ENCODE results near the gene PIK3CB. TPM values are rescaled to one million over a fixed set of nuclear protein-coding genes. Genes with fewer than 3 reads are reported as not detected.
A peak's percentile ranks its signal among the peaks of the same experiment; 100 is the strongest.

PIK3CB gene
- total RNA-seq, 2 donors from 2014 or later: 51.4 to 53.0 TPM

- Histone ChIP-seq H3K4me1 (ENCODE audit: control insufficient read depth, insufficient read depth, low read length) (no peaks in the 10 kb centered on the region), H3K27me3 (ENCODE audit: control insufficient read depth, insufficient read depth, low read length, poor library complexity, severe bottlenecking) (no peaks in the 10 kb centered on the region), H3K4me3 (ENCODE audit: low read length) (no peak overlapping the region), H3K27ac (ENCODE audit: low read depth, low read length) (no peak overlapping the region), H3K36me3 (ENCODE audit: control insufficient read depth, insufficient read depth, low read length) (peaks cover 94% of the 10 kb centered on the region), H3K9me3 (ENCODE audit: control insufficient read depth, low read length) (peaks cover 18% of the 10 kb centered on the region), H3K9ac (ENCODE audit: extremely low read depth, low read length, poor library complexity, severe bottlenecking) (no peak overlapping the region)
- DNase-seq: no peak
- H3K36me3 Mint-ChIP-seq (ENCODE audit: low read depth): peaks cover 66% of the 10 kb centered on the region
- H3K27me3 Mint-ChIP-seq (ENCODE audit: insufficient read depth): no peaks in the 10 kb centered on the region
- no peaks in the 10 kb centered on the region for H3K4me1 Mint-ChIP-seq
- no peak overlapping the region for H3K4me3 Mint-ChIP-seq
- TF ChIP-seq CTCF (conservative IDR thresholded peaks at IDR 0.05): no peak
- 97 to 100% methylated on average over 1 to 2 of the region's 2 CpGs for WGBS, 2 experiments (ENCODE audit: insufficient coverage in 1 of 2, insufficient read length in 1 of 2)
- no peak overlapping the region for H3K27ac Mint-ChIP-seq
- H3K9me3 Mint-ChIP-seq: no peaks in the 10 kb centered on the region
These were observed 177.2 kb downstream of the PIK3CB start for GRCh38 chr3:138657508-138657907.

GRCh38 chr3:138653567-138653966 lies 181.2 kb downstream of the PIK3CB start:
- TF ChIP-seq CTCF (conservative IDR thresholded peaks at IDR 0.05): no peak
- Histone ChIP-seq H3K4me1 (ENCODE audit: control insufficient read depth, insufficient read depth, low read length) (no peaks in the 10 kb centered on the region), H3K4me3 (ENCODE audit: low read length) (no peak overlapping the region), H3K9ac (ENCODE audit: extremely low read depth, low read length, poor library complexity, severe bottlenecking) (no peak overlapping the region), H3K27ac (ENCODE audit: low read depth, low read length) (no peak overlapping the region), H3K36me3 (ENCODE audit: control insufficient read depth, insufficient read depth, low read length) (peaks cover 98% of the 10 kb centered on the region), H3K27me3 (ENCODE audit: control insufficient read depth, insufficient read depth, low read length, poor library complexity, severe bottlenecking) (no peaks in the 10 kb centered on the region), H3K9me3 (ENCODE audit: control insufficient read depth, low read length) (peaks cover 54% of the 10 kb centered on the region)
- Mint-ChIP-seq H3K27me3 (ENCODE audit: insufficient read depth) (no peaks in the 10 kb centered on the region), H3K36me3 (ENCODE audit: low read depth) (peaks cover 89% of the 10 kb centered on the region), H3K4me1 (no peaks in the 10 kb centered on the region), H3K9me3 (peaks cover 28% of the 10 kb centered on the region), H3K27ac (no peak overlapping the region), H3K4me3 (no peak overlapping the region)
- no peak for DNase-seq

GRCh38 chr3:138649134-138649533 lies 185.6 kb downstream of the PIK3CB start:
- Mint-ChIP-seq H3K27ac (no peak overlapping the region), H3K36me3 (ENCODE audit: low read depth) (peaks cover 88% of the 10 kb centered on the region), H3K27me3 (ENCODE audit: insufficient read depth) (peaks cover 2% of the 10 kb centered on the region), H3K9me3 (peaks cover 69% of the 10 kb centered on the region), H3K4me1 (no peaks in the 10 kb centered on the region), H3K4me3 (no peak overlapping the region)
- whole genome bisulfite sequencing, 2 experiments (ENCODE audit: insufficient coverage in 1 of 2, insufficient read length in 1 of 2): 90 to 95% methylated on average over 3 to 5 of the region's 5 CpGs
- H3K27me3 ChIP-seq (ENCODE audit: control insufficient read depth, insufficient read depth, low read length, poor library complexity, severe bottlenecking): no peaks in the 10 kb centered on the region
- H3K9me3 ChIP-seq (ENCODE audit: control insufficient read depth, low read length): peaks cover 92% of the 10 kb centered on the region
- no peak for TF ChIP-seq CTCF (conservative IDR thresholded peaks at IDR 0.05)
- no peak overlapping the region for H3K9ac ChIP-seq (ENCODE audit: extremely low read depth, low read length, poor library complexity, severe bottlenecking)
- peak overlapping the region; percentile 67 for H3K4me3 ChIP-seq (ENCODE audit: low read length)
- peaks cover 59% of the 10 kb centered on the region for H3K36me3 ChIP-seq (ENCODE audit: control insufficient read depth, insufficient read depth, low read length)
- no peak overlapping the region for H3K27ac ChIP-seq (ENCODE audit: low read depth, low read length)
- no peaks in the 10 kb centered on the region for H3K4me1 ChIP-seq (ENCODE audit: control insufficient read depth, insufficient read depth, low read length)
- DNase-seq: no peak

All from endodermal cell (in vitro differentiated cells).